A549 (cell line): Measurements from ENCODE around the gene INPP5J. TPM values are rescaled to one million over a fixed set of nuclear protein-coding genes. Genes with fewer than 3 reads are reported as not detected.

Source experiments
- ATAC-seq, 2 experiments: fragments of 200-7000 bp in 1 of 2; fragments of >200 bp in 1 of 2; cut with Nextera tagmentation in 1 of 2; cut with Tn5 transposase in 1 of 2; 3 replicates each; pipeline versions ENCODE4 v1.8.0 to v1.9.1; 2018 to 2020; ENCODE audit warnings: mild to moderate bottlenecking in 1 of 2, moderate library complexity in 1 of 2
- CTCF ChIA-PET: fragments of 300-600 bp; sonication (Branson Sonifier 250); formaldehyde crosslinking; extraction: SDS; loops from one replicate; lab custom pipeline; 2021; ENCODE audit warnings: antibody characterized with exemption, inconsistent platforms; lab: Yijun Ruan, JAX
- POLR2A ChIA-PET: fragments of 350-600 bp; formaldehyde crosslinking; extraction: SDS; loops from one replicate; lab custom pipeline; 2021; ENCODE audit warnings: antibody characterized with exemption, inconsistent platforms; lab: Yijun Ruan, JAX
- DNase-seq, 2 experiments: peaks; one replicate each; pipeline versions ENCODE4 v3.0.0 to v3.0.0-alpha.2; 2011 to 2016; ENCODE audit warnings: low read depth in 1 of 2, low spot score in 1 of 2
- FAIRE-seq: peaks from 2 replicates; lab custom pipeline; 2011; peaks lifted over from hg19 to GRCh38; lab: Jason Lieb, UNC
- H3K27ac ChIP-seq, 2 experiments: fragments of >200 bp; sonication (Bioruptor Twin); formaldehyde crosslinking; 3 replicates each; pipeline ENCODE4 v1.5.1; 2016 to 2017
- H3K4me1 ChIP-seq: fragments of >200 bp; sonication (Bioruptor Twin); formaldehyde crosslinking; 3 replicates; pipeline ENCODE4 v1.6.1; 2016
- H3K4me2 ChIP-seq: fragments of >200 bp; sonication (Bioruptor Twin); formaldehyde crosslinking; 3 replicates; pipeline ENCODE4 v1.6.1; 2016
- H3K4me3 ChIP-seq: fragments of >200 bp; sonication (Bioruptor Twin); formaldehyde crosslinking; 3 replicates; pipeline ENCODE4 v1.5.1; 2016
- H3K9me3 ChIP-seq: fragments of >200 bp; sonication (Bioruptor Twin); formaldehyde crosslinking; 3 replicates; pipeline ENCODE4 v1.6.1; 2016
- BHLHE40 ChIP-seq: IDR thresholded peaks from 2 replicates; pipeline ENCODE4 v1.6.1; 2012; ENCODE audit warnings: low read depth, low read length, inconsistent platforms
- CBX2 ChIP-seq: fragments of 200-600 bp; sonication (generic); IDR thresholded peaks from 2 replicates; pipeline ENCODE4 v1.6.1; 2016; ENCODE audit warnings: low read depth, mild to moderate bottlenecking, borderline replicate concordance
- CHD4 ChIP-seq: fragments of 200-600 bp; sonication (generic); IDR thresholded peaks from 2 replicates; pipeline ENCODE4 v1.6.1; 2016; ENCODE audit warnings: antibody characterized with exemption, mild to moderate bottlenecking, borderline replicate concordance
- FOSB ChIP-seq: fragments of 250-450 bp; sonication (Bioruptor Pico); IDR thresholded peaks from 2 replicates; pipeline ENCODE4 v1.5.0; 2020; ENCODE audit warnings: mild to moderate bottlenecking, moderate library complexity
- FOXS1 ChIP-seq: fragments of 250-450 bp; sonication (Bioruptor Pico); IDR thresholded peaks from 2 replicates; pipeline ENCODE4 v1.5.0; 2020; ENCODE audit warnings: mild to moderate bottlenecking, moderate library complexity
- GATA3 ChIP-seq: IDR thresholded peaks from 2 replicates; pipeline ENCODE4 v1.6.1; 2012; ENCODE audit warnings: borderline replicate concordance
- HOXA7 ChIP-seq: fragments of 250-450 bp; sonication (Bioruptor Pico); IDR thresholded peaks from 2 replicates; pipeline ENCODE4 v1.5.0; 2020; ENCODE audit warnings: mild to moderate bottlenecking, moderate library complexity
- HOXB5 ChIP-seq: fragments of 250-450 bp; sonication (Bioruptor Pico); IDR thresholded peaks from 2 replicates; pipeline ENCODE4 v1.5.0; 2020; ENCODE audit warnings: mild to moderate bottlenecking, moderate library complexity
- KDM1A ChIP-seq: fragments of 200-600 bp; sonication (generic); IDR thresholded peaks from 2 replicates; pipeline ENCODE4 v1.6.1; 2016; ENCODE audit warnings: low read depth, mild to moderate bottlenecking
- MAZ ChIP-seq: fragments of 150-350 bp; IDR thresholded peaks from 2 replicates; pipeline ENCODE4 v1.6.1; 2014; ENCODE audit warnings: antibody characterized with exemption, low read depth, low read length, borderline replicate concordance
- NR3C1 ChIP-seq: fragments of >200 bp; sonication (Bioruptor Twin); formaldehyde crosslinking; IDR thresholded peaks from 3 replicates; pipeline ENCODE4 v1.6.1; 2017
- PHF8 ChIP-seq: fragments of 200-600 bp; sonication (generic); IDR thresholded peaks from 2 replicates; pipeline ENCODE4 v1.6.1; 2016; ENCODE audit warnings: low read depth, mild to moderate bottlenecking, antibody characterized with exemption, moderate library complexity, borderline replicate concordance
- POLR2AphosphoS2 ChIP-seq: conservative IDR thresholded peaks from 2 replicates; pipeline ENCODE4 v1.6.1; 2012; ENCODE audit warnings: low read length, improper control_type of control experiment, inconsistent platforms
- RAD21 ChIP-seq, 2 experiments: fragments of >200 bp in 1 of 2; sonication (Bioruptor Twin) in 1 of 2; formaldehyde crosslinking in 1 of 2; IDR thresholded peaks in 1 of 2; conservative IDR thresholded peaks in 1 of 2; 2 replicates in 1 of 2; 3 replicates in 1 of 2; pipeline ENCODE4 v1.6.1; 2012 to 2018; ENCODE audit warnings: inconsistent platforms in 1 of 2
- RARB ChIP-seq: fragments of 250-450 bp; sonication (Bioruptor Pico); IDR thresholded peaks from 2 replicates; pipeline ENCODE4 v1.8.0; 2021; ENCODE audit warnings: mild to moderate bottlenecking, moderate library complexity
- RNF2 ChIP-seq: fragments of 200-600 bp; sonication (generic); IDR thresholded peaks from 2 replicates; pipeline ENCODE4 v1.6.1; 2016; ENCODE audit warnings: low read depth, mild to moderate bottlenecking, antibody characterized with exemption, moderate library complexity, borderline replicate concordance
- SMC3 ChIP-seq: fragments of >200 bp; sonication (Bioruptor Twin); formaldehyde crosslinking; IDR thresholded peaks from 3 replicates; pipeline ENCODE4 v1.6.1; 2018; ENCODE audit warnings: inconsistent platforms
- SREBF2 ChIP-seq: fragments of 450-650 bp; IDR thresholded peaks from 2 replicates; pipeline ENCODE4 v1.6.1; 2014; ENCODE audit warnings: mild to moderate bottlenecking, moderate library complexity
- TP53 ChIP-seq: fragments of 250-450 bp; sonication (Bioruptor Pico); IDR thresholded peaks from 2 replicates; pipeline ENCODE4 v1.5.0; 2021; ENCODE audit warnings: mild to moderate bottlenecking, moderate library complexity
- ZNF302 ChIP-seq: fragments of 250-450 bp; sonication (Bioruptor Pico); IDR thresholded peaks from 2 replicates; pipeline ENCODE4 v1.9.0; 2021; ENCODE audit warnings: inconsistent platforms, mild to moderate bottlenecking, moderate library complexity
- WGBS: methylation state at CpG from one replicate; pipeline ENCODE4 v1.1.6; 2017; ENCODE audit errors: missing lambda C conversion rate; 5-methylcytosine and 5-hydroxymethylcytosine counted together
- polyA plus RNA-seq, 4 experiments: library from polyadenylated mRNA; depleted of rRNA in 3 of 4; stranded (reverse); fragments of >200 nt; fragmentation: RNase III in 1 of 4; extraction: RNeasy Plus Mini Kit Qiagen cat#74134 plus additional on column Dnase treatment in 1 of 4; gene quantifications; 2 replicates in 3 of 4; 3 replicates in 1 of 4; pipeline ENCODE4 v1.2.3, GENCODE V29; 2011 to 2017
- TF ChIP-seq, protein P1 (sequence below): fragments of >200 bp; sonication (Bioruptor Twin); formaldehyde crosslinking; IDR thresholded peaks from 3 replicates; pipeline ENCODE4 v1.5.1; 2016
- TF ChIP-seq, protein P2 (sequence below): fragments of >200 bp; sonication (Bioruptor Twin); formaldehyde crosslinking; IDR thresholded peaks from 2 replicates; pipeline ENCODE4 v1.6.1; 2016
- TF ChIP-seq, protein P3 (sequence below): fragments of 200-600 bp; sonication (generic); IDR thresholded peaks from 2 replicates; pipeline ENCODE4 v1.6.1; 2016; ENCODE audit warnings: antibody characterized with exemption, mild to moderate bottlenecking, moderate library complexity
- TF ChIP-seq, protein P4 (sequence below): fragments of 250-450 bp; sonication (Bioruptor Pico); IDR thresholded peaks from 2 replicates; pipeline ENCODE4 v1.5.0; 2020; ENCODE audit warnings: low read depth, mild to moderate bottlenecking, moderate library complexity

The INPP5J gene
- polyA plus RNA-seq, 2 of the 4 experiments (the other 2 are of a cell fraction): 0.70 to 1.5 TPM

GRCh38 chr22:31138126-31138525 lies 15.4 kb downstream of the INPP5J start:
- 51% methylated on average over 7 of the region's 10 CpGs for WGBS
- ChIA-PET CTCF (interaction anchor here (0.9 to 1.5 kb wide), 6 partner anchors 13 to 169 kb away, joined by 3 to 5 read pairs (median 3); partner anchors contain the start of genes MORC2, SELENOM and TUG1), POLR2A (no interaction called here)

DNA sequence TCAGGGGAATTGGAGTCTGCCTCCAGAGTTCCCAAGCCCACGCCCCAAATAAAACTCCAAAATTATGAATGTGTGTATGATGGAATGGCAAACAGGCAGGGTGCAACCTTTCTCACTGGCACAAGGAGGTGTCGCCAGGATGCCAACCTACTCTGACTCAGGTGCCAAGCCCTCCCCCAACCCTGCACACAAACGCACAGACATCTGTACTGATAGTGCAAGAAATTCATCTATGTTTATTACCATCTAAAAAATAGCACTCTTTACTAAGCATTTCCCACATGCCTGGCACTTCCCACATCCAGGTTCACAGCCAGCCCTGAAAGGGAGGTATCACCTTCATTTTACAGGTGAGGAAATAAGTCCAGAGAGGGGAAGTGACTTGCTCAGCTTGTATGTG lies 16.3 kb downstream of the INPP5J start:
- ATAC-seq (no peak), DNase-seq (no peak), FAIRE-seq (no peak)
- Histone ChIP-seq H3K27ac (no peak overlapping the region), H3K4me2 (no peak overlapping the region), H3K4me1 (no peaks in the 10 kb centered on the region), H3K4me3 (no peak overlapping the region), H3K9me3 (no peaks in the 10 kb centered on the region)
- CTCF ChIA-PET: interaction anchor here (0.6 to 1.8 kb wide), 5 partner anchors 11 to 209 kb away, joined by 3 to 5 read pairs (median 4); partner anchors contain the start of gene SELENOM
- TF ChIP-seq BHLHE40 (no peak), HOXB5 (CRISPR knock-in tag) (no peak), CHD4 (no peak), TP53 (CRISPR knock-in tag) (no peak), MAZ (no peak), POLR2AphosphoS2 (no peak), KDM1A (no peak), GATA3 (no peak), HOXA7 (no peak)
- TF ChIP-seq, protein P1, sequence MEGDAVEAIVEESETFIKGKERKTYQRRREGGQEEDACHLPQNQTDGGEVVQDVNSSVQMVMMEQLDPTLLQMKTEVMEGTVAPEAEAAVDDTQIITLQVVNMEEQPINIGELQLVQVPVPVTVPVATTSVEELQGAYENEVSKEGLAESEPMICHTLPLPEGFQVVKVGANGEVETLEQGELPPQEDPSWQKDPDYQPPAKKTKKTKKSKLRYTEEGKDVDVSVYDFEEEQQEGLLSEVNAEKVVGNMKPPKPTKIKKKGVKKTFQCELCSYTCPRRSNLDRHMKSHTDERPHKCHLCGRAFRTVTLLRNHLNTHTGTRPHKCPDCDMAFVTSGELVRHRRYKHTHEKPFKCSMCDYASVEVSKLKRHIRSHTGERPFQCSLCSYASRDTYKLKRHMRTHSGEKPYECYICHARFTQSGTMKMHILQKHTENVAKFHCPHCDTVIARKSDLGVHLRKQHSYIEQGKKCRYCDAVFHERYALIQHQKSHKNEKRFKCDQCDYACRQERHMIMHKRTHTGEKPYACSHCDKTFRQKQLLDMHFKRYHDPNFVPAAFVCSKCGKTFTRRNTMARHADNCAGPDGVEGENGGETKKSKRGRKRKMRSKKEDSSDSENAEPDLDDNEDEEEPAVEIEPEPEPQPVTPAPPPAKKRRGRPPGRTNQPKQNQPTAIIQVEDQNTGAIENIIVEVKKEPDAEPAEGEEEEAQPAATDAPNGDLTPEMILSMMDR: no peak
- TF ChIP-seq, protein P2, sequence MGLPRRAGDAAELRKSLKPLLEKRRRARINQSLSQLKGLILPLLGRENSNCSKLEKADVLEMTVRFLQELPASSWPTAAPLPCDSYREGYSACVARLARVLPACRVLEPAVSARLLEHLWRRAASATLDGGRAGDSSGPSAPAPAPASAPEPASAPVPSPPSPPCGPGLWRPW: no peak
- TF ChIP-seq, protein P3, sequence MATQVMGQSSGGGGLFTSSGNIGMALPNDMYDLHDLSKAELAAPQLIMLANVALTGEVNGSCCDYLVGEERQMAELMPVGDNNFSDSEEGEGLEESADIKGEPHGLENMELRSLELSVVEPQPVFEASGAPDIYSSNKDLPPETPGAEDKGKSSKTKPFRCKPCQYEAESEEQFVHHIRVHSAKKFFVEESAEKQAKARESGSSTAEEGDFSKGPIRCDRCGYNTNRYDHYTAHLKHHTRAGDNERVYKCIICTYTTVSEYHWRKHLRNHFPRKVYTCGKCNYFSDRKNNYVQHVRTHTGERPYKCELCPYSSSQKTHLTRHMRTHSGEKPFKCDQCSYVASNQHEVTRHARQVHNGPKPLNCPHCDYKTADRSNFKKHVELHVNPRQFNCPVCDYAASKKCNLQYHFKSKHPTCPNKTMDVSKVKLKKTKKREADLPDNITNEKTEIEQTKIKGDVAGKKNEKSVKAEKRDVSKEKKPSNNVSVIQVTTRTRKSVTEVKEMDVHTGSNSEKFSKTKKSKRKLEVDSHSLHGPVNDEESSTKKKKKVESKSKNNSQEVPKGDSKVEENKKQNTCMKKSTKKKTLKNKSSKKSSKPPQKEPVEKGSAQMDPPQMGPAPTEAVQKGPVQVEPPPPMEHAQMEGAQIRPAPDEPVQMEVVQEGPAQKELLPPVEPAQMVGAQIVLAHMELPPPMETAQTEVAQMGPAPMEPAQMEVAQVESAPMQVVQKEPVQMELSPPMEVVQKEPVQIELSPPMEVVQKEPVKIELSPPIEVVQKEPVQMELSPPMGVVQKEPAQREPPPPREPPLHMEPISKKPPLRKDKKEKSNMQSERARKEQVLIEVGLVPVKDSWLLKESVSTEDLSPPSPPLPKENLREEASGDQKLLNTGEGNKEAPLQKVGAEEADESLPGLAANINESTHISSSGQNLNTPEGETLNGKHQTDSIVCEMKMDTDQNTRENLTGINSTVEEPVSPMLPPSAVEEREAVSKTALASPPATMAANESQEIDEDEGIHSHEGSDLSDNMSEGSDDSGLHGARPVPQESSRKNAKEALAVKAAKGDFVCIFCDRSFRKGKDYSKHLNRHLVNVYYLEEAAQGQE: no peak
- TF ChIP-seq, protein P4, sequence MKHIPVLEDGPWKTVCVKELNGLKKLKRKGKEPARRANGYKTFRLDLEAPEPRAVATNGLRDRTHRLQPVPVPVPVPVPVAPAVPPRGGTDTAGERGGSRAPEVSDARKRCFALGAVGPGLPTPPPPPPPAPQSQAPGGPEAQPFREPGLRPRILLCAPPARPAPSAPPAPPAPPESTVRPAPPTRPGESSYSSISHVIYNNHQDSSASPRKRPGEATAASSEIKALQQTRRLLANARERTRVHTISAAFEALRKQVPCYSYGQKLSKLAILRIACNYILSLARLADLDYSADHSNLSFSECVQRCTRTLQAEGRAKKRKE: no peak
- POLR2A ChIA-PET: no interaction called here
- 34% methylated on average over 3 of the region's 3 CpGs for WGBS

More at GRCh38 chr22:31138126-31138525, 15.4 kb downstream of the INPP5J start:
- DNase-seq (no peak), ATAC-seq (no peak), FAIRE-seq (no peak)
- no peak overlapping the region for H3K4me2 ChIP-seq
- H3K4me3 ChIP-seq: no peak overlapping the region
- no peaks in the 10 kb centered on the region for H3K9me3 ChIP-seq
- H3K4me1 ChIP-seq: no peaks in the 10 kb centered on the region
- no peak overlapping the region for H3K27ac ChIP-seq
- TF ChIP-seq FOSB (CRISPR knock-in tag): no peak
- TF ChIP-seq RAD21 (conservative IDR thresholded peaks at IDR 0.05 in 1 of 2, IDR thresholded peaks at IDR 0.05 in 1 of 2): no peak
- no peak for TF ChIP-seq NR3C1
- no peak for TF ChIP-seq ZNF302
- TF ChIP-seq CHD4: no peak
- TF ChIP-seq SMC3: no peak
- TF ChIP-seq PHF8: no peak
- TF ChIP-seq RARB (CRISPR knock-in tag): no peak
- no peak for TF ChIP-seq FOXS1 (CRISPR knock-in tag)
- no peak for TF ChIP-seq CBX2
- TF ChIP-seq, protein P3: no peak
- TF ChIP-seq RNF2: no peak
- TF ChIP-seq SREBF2: no peak
